Gastroesophageal sphincter (tissue), 4 donors: ENCODE results near the gene PARN. TPM values are rescaled to one million over a fixed set of nuclear protein-coding genes. Genes with fewer than 3 reads are reported as not detected.
A peak's percentile ranks its signal among the peaks of the same experiment; 100 is the strongest.
"Not testable (repeated sequence)": the region's sequence is repeated elsewhere in the genome, so short reads cannot be mapped to it uniquely, and the experiment has no call there.

ENCODE experiments used
- ATAC-seq: fragments of 150-250 bp; one replicate; pipeline ENCODE4 v1.9.1; 2016; ENCODE audit warnings: mild to moderate bottlenecking, moderate library complexity
- H3K27ac ChIP-seq, 4 donors: fragments of 200-600 bp; sonication (generic) in 3 of 4; 1 replicate in 3 of 4; 2 replicates in 1 of 4; pipeline ENCODE4 v1.5.1; 2016 to 2019
- H3K27me3 ChIP-seq: fragments of 200-600 bp; sonication (generic); one replicate; pipeline ENCODE4 v1.5.1; 2019
- H3K36me3 ChIP-seq, 2 donors: fragments of 200-600 bp; sonication (generic); one replicate each; pipeline ENCODE4 v1.5.1; 2019; ENCODE audit warnings: control low read depth in 1 of 2
- H3K4me1 ChIP-seq, 3 donors: fragments of 200-600 bp; sonication (generic); 1 replicate in 2 of 3; 2 replicates in 1 of 3; pipeline ENCODE4 v1.5.1; 2016 to 2019; ENCODE audit warnings: control low read depth in 2 of 3
- H3K4me3 ChIP-seq, 2 donors: fragments of 200-600 bp; sonication (generic); one replicate each; pipeline ENCODE4 v1.5.1; 2019; ENCODE audit warnings: mild to moderate bottlenecking in 1 of 2, moderate library complexity in 1 of 2
- H3K9me3 ChIP-seq, 3 donors: fragments of 200-600 bp; sonication (generic); one replicate each; pipeline ENCODE4 v1.5.1; 2017 to 2019; ENCODE audit warnings: control low read depth in 2 of 3
- EP300 ChIP-seq: sonication (generic); formaldehyde crosslinking; IDR thresholded peaks from one replicate; pipeline ENCODE4 v1.6.1; 2017; ENCODE audit warnings: antibody characterized with exemption, mild to moderate bottlenecking
- POLR2A ChIP-seq, 2 donors: fragments of 450-650 bp; IDR thresholded peaks; one replicate each; pipeline ENCODE4 v1.6.1; 2017; ENCODE audit warnings: antibody characterized with exemption in 2 of 2, mild to moderate bottlenecking in 2 of 2, moderate library complexity in 1 of 2
- POLR2AphosphoS5 ChIP-seq: sonication (generic); formaldehyde crosslinking; IDR thresholded peaks from one replicate; pipeline ENCODE4 v1.6.1; 2017; ENCODE audit warnings: antibody characterized with exemption
- WGBS, 2 donors: methylation state at CpG; one replicate each; pipeline ENCODE4 v1.1.5; 2018; ENCODE audit warnings: low coverage in 1 of 2; 5-methylcytosine and 5-hydroxymethylcytosine counted together
- total RNA-seq, 4 donors: library from RNA; depleted of rRNA; stranded (reverse); fragments of >200 nt; gene quantifications; one replicate each; pipeline ENCODE4 v1.1.0, GENCODE V29; 2016
- TF ChIP-seq, protein P1 (sequence below), 4 experiments: fragments of 200-600 bp in 2 of 4; fragments of 450-650 bp in 2 of 4; sonication (generic) in 1 of 4; IDR thresholded peaks; one replicate each; pipeline ENCODE4 v1.5.1; 2017 to 2019; ENCODE audit warnings: antibody characterized with exemption in 4 of 4, mild to moderate bottlenecking in 2 of 4, moderate library complexity in 2 of 4

The PARN gene
- total RNA-seq, 4 donors from 2014 or later, result 34.9 to 49.7 (median 40.0) TPM

DNA sequence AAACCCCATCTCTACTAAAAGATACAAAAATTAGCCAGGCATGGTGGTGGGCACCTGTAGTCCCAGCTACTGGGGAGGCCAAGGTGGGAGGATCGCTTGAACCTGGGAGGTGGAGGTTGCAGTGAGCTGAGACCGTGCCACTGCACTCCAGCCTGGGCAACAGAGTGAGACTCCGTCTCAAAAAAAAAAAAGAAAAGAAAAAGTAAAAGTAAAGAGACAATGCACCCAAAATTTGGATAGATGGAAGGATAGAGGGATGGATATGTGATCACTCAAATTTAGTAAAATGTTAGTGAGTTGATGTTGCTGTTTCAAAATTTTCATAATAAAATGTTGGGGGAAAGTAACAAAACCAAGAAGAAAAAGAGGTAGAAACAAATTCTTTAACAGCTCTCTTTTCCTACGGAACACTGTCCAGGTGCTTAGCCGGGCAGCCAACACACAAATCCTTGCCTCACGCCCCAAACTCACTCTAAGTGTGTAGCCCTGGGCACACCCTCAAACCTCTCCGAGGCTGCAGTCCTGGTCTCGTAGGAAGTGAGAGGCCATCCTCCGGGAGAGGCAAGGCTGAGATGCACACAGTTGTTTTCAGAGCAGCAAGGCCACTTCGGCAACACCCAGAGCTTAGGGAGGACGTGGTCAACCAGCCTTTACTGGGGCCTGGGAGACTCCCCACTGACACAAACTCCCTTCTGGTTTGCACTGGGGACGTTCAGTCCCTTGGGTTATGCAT, 228.9 kb downstream of the PARN start:
- WGBS, 2 donors, result 77 to 87% methylated on average over 4 of the region's 12 CpGs
- H3K27ac ChIP-seq, result peak overlapping the region in 1 of 4 donors; percentile 30
- ATAC-seq, result not testable (repeated sequence)

DNA sequence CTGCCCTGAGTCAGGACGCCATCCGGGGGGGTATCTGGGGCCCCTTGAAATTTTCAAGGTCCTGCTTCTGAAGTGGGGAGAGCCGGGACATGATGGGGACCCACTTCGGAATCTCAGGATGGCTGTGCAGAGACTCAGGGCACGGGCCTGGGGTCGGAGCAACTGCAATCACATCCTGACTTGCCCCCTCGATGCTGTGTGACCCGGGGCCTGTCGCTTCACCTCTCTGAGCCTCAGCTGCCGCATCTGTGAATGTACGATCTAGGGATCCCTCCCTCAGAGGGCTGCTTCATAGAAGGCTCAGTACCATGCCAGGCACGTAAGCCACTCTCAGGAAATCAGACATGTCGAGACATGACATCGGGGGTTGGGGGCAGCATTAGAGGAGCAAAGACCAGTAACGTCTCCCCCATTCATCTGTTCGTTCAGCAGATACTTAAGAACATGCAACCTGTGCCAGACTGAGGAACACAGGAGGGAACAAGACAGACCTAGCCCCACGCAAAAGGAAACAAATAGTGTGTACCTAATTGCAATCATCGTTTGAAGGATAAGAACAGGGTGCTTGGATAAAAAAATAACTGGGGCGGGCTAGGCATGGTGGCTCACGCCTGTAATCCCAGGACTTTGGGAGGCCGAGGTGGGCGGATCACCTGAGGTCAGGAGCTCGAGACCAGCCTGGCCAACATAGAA, 229.6 kb downstream of the PARN start:
- ATAC-seq, result no peak
- no peaks in the 10 kb centered on the region for H3K27me3 ChIP-seq
- TF ChIP-seq POLR2A (IDR thresholded peaks at IDR 0.05) (no peak), POLR2AphosphoS5 (no peak), EP300 (no peak)
- TF ChIP-seq, protein P1, sequence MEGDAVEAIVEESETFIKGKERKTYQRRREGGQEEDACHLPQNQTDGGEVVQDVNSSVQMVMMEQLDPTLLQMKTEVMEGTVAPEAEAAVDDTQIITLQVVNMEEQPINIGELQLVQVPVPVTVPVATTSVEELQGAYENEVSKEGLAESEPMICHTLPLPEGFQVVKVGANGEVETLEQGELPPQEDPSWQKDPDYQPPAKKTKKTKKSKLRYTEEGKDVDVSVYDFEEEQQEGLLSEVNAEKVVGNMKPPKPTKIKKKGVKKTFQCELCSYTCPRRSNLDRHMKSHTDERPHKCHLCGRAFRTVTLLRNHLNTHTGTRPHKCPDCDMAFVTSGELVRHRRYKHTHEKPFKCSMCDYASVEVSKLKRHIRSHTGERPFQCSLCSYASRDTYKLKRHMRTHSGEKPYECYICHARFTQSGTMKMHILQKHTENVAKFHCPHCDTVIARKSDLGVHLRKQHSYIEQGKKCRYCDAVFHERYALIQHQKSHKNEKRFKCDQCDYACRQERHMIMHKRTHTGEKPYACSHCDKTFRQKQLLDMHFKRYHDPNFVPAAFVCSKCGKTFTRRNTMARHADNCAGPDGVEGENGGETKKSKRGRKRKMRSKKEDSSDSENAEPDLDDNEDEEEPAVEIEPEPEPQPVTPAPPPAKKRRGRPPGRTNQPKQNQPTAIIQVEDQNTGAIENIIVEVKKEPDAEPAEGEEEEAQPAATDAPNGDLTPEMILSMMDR (IDR thresholded peaks at IDR 0.05), result no peak
- H3K27ac ChIP-seq, result peak overlapping the region in 2 of 4 donors; percentile 59 to 73
- H3K4me1 ChIP-seq, result peaks cover 0 to 18% (median 13%) of the 10 kb centered on the region in 3 donors
- H3K36me3 ChIP-seq, result no peaks in the 10 kb centered on the region
- H3K9me3 ChIP-seq, result no peaks in the 10 kb centered on the region
- WGBS, 2 donors, result 90% methylated on average over 15 of the region's 23 CpGs; no CpG with 5 or more reads in 1 of the 2 donors
- H3K4me3 ChIP-seq, result no peak overlapping the region

More for the DNA sequence above, 228.9 kb downstream of the PARN start:
- not testable (repeated sequence) for H3K4me3 ChIP-seq, H3K9me3 ChIP-seq, H3K27me3 ChIP-seq, H3K36me3 ChIP-seq
- peaks cover 0 to 18% (median 13%) of the 10 kb centered on the region in 3 donors for H3K4me1 ChIP-seq

DNA sequence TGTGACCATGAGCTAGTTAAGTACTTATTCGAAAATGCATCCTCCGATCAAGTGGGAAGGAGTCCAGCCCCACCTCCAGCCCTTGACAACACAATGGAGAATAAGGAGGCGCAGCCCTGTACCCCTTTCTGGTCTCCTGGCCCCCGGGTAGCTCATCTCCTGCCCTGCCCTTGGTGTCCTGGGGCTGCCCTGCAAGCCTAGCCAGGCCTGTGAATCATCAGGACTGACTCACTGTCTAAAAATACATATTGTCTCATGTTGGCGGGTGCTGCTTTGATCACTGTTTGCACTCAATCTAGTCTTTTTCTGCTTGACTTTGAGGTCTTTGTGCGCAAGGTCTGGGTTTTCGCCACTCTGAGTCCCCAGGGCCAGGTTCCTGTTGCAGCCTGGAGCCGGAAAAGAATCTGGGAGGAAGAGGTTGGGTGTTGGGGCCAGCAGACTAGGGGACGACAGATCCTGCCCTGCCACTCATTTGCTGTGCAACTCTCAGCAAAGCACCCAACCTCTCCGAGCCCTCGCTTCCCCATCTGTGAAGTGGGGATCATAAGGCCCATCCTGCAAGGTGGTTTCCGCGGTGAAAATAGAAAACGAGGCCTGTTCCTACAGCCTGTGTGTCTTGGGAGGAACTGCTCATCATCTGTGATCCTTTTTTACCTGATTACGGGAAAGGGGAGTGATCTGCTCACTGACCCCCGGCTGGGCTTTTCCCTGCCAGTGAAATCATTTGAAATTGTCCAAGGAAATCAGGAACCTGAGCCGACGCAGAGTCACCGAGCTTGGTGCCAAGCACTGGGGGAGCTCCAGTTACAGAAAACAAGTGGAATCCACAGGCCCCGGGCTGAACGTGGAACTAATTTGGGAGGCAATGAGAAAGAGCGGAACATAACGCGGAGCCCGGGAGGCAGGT, 230.4 kb downstream of the PARN start:
- Histone ChIP-seq H3K36me3 (no peaks in the 10 kb centered on the region), H3K27me3 (no peaks in the 10 kb centered on the region), H3K9me3 (no peaks in the 10 kb centered on the region), H3K4me1 (peaks cover 0 to 18% (median 13%) of the 10 kb centered on the region in 3 donors), H3K4me3 (no peak overlapping the region), H3K27ac (peak overlapping the region in 3 of 4 donors; percentile 48 to 73 (median 59))
- TF ChIP-seq POLR2AphosphoS5, result peak; percentile 8
- TF ChIP-seq EP300, result no peak
- peak; percentile 91 for ATAC-seq
- WGBS, 2 donors, result 0 to 27% methylated on average over 2 to 13 of the region's 25 CpGs

DNA sequence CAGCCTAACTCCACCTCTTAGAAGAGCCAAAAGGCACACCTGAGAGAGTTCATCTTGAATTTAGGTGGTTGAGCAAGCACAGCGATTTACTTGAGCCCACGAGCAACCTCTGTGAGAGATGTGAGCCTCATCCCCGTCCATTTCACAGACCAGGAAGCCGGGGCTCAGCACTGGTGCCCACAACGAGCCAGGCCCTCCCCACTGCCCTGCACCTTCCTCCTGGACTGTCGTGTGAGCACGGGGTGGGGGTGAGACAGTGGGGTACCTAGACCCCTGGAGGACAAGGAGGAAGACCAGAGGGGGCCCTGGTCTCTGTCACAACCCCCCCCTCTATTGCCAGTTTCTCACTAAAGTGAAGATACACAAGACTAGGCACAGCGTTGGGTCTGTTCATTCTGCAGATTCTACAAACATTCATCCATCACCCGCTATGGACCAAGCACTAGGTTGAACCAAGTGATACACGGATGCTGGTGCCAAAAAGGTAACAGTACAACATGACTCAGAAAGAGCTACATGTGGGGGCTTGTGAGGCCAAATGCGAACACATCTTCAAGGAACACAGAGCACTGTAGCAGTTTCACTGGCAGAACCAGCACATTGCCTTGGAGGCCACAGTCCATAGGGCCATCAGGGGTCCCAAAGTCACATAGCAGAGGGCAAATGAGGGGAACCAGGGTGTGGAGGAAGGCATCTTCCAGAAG, 231.9 kb downstream of the PARN start:
- TF ChIP-seq POLR2AphosphoS5 (no peak), EP300 (no peak), POLR2A (IDR thresholded peaks at IDR 0.05) (no peak)
- TF ChIP-seq, protein P1 (IDR thresholded peaks at IDR 0.05), result no peak

DNA sequence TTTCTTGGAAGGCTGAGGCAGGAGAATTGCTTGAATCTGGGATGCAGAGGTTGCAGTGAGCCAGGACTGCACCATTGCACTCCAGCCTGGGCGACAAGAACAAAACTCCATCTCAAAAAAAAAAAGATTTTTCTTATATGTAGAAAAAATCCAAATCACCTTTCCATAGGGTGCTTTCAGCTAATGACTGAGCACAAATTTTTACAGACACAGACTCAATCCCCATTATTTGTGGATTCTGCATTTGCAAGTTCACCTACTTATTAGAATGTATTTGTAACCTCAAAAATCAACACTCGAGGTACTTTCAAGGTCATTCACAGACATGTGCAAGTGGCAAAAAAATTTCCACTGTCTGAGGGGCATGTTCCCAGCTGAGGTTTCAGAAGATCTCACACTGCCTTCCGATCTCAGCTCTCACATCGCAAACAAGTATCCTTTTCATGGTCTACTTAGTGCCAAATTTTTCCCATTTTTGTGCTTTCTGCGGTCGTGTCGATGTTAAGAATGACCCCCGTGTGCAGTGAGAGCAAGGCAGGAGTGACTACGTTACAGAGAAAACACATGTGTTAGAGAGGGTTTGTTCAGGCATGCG, 234.3 kb downstream of the PARN start:
- H3K4me1 ChIP-seq, result peaks cover 0 to 18% (median 13%) of the 10 kb centered on the region in 3 donors
- not testable (repeated sequence) for ATAC-seq, H3K36me3 ChIP-seq, H3K27ac ChIP-seq, H3K9me3 ChIP-seq, H3K27me3 ChIP-seq, H3K4me3 ChIP-seq
- WGBS, 2 donors, result 63 to 66% methylated on average over 9 to 10 of the region's 10 CpGs

More for the DNA sequence above, 231.9 kb downstream of the PARN start:
- WGBS, 2 donors, result 50 to 60% methylated on average over 1 of the region's 11 CpGs
- peaks cover 0 to 18% (median 13%) of the 10 kb centered on the region in 3 donors for H3K4me1 ChIP-seq
- H3K27me3 ChIP-seq, result no peaks in the 10 kb centered on the region
- H3K36me3 ChIP-seq, result no peaks in the 10 kb centered on the region
- H3K27ac ChIP-seq, result no peak overlapping the region
- no peaks in the 10 kb centered on the region for H3K9me3 ChIP-seq
- no peak for ATAC-seq
- no peak overlapping the region for H3K4me3 ChIP-seq
